NCI-H1105 (cell line): ENCODE measurements around the gene MTG1.
"Not testable (repeated sequence)": the region's sequence is repeated elsewhere in the genome, so short reads cannot be mapped to it uniquely, and the experiment has no call there.

Source experiments
- DNase-seq: peaks from one replicate; lab custom pipeline; 2025; lab: John Stamatoyannopoulos, UW

The MTG1 gene

DNA sequence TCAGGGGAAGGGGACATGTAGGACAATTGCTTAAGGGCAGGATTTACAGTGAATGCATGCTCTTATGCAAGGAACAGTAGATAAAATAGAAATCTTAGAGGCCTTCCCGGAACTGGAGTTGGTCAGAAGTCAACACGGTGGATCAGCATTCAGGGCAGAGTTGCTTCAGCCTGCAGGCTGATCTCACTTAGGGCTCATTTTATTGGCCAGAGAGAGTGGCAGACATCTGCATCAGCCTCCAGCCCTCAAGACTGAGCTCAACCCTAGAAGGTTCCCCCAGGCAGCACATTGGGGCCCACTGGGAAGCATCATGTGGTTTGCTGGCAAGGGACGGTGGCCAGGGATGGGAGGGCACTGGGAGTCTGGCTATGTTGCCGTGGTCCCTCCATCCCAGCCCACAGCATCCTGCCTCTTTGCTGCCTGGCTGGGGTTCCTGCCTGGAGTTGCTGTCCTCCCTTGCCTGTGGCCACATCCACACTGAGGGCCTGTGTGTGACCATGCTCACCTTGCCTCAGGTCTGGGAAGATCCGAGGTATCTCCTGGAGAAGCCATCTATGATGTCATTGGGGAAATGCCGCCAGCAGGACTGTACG, 72.8 kb downstream of the MTG1 start:
- no peak for DNase-seq

DNA sequence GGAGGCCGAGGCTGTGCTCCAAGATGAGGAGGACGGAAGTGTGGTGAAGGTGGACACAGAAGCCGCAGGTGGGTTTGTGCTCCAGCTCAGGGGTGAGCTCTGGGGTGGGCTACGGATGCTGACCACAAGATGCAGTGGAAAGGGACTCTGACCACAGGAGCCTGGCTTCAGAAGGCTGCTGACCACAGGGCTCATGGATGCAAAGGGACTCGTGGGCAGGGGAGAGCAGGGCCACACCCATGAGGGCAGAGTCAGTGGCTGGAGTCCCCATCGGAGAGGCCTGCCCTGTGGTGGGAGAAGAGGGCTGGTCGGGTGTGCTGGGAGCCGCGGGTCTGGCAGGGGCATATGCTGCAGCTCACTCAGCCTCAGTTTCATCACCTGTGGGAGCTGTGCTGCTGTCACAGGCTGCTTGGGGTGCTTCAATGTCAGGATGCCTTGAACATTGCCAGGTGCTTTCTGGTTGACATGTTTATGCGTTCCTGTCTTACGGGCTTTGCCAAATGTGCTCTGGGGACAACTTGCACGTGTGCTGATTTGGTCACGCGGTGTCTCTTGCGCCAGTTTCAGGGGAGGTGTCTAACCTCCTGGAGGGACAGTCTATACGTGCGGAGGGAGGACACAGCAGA, 73.4 kb downstream of the MTG1 start:
- DNase-seq, result no peak

DNA sequence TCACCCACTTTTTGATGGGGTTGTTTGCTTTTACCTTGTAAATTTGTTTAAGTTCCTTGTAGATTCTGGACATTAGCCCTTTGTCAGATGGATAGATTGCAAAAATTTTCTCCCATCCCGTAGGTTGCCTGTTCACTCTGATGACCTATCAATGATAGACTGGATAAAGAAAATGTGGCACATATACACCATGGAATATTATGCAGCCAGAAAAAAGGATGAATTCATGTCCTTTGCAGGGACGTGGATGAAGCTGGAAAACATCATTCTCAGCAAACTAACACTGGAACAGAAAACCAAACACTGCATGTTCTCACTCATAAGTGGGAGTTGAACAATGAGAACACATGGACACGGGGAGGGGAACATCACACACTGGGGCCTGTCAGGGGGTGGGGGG, 75.2 kb downstream of the MTG1 start:
- not testable (repeated sequence) for DNase-seq

DNA sequence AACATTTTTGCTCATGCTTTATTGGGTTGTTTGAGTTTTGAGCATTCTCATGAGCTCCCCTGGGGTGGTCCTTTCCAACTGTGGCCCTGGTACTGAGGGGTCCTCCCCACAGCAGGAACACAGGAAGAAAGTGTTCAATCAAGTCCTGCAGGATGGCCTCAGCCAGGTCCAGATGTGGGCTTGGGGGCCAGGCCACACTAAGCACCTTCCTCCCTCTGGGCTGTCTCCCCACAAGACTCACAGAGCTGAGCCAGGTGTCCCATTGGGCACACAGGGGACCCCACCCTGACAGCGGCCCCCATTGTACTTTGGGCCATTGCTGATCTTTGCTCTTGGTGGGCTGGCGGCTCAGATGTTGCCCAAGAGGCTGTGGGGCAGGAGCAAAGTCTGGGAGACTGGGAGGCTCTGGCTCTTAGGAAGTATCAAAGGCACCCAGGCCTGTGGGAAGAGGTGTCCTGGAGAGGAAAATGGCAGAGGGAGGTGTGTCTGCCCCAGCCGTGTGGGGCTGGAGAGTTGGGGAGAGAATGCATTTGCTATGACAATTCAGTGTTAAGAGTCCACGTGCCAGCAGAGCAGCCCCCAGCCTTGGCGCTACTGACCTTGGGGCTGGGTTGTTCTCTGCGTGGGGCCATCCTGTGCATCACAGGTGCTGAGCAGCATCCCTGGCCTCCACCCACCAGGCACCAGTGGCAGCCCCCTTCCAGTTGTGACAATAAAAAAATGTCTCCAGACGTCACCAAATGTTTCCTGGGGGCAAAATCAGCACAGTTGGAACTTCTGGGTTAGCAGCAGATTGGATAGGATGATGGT, 77.5 kb downstream of the MTG1 start:
- DNase-seq, result no peak
